GM12872 (cell line): ENCODE measurements around the gene KCNQ1.

Experiments
- TF ChIP-seq, protein P1 (sequence below): IDR thresholded peaks from 3 replicates; pipeline ENCODE4 v1.5.1; 2011; ENCODE audit warnings: low read depth, mild to moderate bottlenecking, low read length, moderate library complexity; ENCODE audit not compliant: insufficient read depth

KCNQ1 gene

GRCh38 chr11:2794046-2794967 lies 349.5 kb downstream of the KCNQ1 start:
- TF ChIP-seq, protein P1, sequence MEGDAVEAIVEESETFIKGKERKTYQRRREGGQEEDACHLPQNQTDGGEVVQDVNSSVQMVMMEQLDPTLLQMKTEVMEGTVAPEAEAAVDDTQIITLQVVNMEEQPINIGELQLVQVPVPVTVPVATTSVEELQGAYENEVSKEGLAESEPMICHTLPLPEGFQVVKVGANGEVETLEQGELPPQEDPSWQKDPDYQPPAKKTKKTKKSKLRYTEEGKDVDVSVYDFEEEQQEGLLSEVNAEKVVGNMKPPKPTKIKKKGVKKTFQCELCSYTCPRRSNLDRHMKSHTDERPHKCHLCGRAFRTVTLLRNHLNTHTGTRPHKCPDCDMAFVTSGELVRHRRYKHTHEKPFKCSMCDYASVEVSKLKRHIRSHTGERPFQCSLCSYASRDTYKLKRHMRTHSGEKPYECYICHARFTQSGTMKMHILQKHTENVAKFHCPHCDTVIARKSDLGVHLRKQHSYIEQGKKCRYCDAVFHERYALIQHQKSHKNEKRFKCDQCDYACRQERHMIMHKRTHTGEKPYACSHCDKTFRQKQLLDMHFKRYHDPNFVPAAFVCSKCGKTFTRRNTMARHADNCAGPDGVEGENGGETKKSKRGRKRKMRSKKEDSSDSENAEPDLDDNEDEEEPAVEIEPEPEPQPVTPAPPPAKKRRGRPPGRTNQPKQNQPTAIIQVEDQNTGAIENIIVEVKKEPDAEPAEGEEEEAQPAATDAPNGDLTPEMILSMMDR, result no peak

GRCh38 chr11:2794968-2795322 lies 350.1 kb downstream of the KCNQ1 start:
- TF ChIP-seq, protein P1, result no peak

DNA sequence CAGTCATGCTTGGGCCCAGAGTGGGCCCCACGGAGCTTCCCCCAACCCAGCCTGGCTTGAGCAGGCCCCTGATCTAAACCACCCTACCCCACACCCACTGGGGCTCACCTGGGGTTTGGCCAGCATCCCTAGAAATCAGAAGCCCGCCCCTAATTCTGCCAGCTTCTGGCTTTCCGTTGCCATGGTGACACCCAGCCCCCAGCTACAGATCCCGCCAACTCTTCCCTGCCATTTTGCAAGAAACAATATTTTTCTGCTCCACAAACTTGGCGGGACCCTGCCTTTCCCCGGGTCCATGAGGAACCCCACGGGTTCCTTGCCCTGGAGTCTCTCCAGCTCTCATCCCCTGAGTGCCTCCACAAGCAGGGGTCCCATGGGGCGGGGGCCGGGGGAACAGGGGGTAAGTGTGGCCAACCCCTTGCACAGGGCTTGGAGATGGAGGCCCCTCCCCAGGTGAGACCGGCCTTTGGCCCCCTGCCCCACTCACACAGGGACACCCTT lies 350.7 kb downstream of the KCNQ1 start:
- TF ChIP-seq, protein P1, result no peak

DNA sequence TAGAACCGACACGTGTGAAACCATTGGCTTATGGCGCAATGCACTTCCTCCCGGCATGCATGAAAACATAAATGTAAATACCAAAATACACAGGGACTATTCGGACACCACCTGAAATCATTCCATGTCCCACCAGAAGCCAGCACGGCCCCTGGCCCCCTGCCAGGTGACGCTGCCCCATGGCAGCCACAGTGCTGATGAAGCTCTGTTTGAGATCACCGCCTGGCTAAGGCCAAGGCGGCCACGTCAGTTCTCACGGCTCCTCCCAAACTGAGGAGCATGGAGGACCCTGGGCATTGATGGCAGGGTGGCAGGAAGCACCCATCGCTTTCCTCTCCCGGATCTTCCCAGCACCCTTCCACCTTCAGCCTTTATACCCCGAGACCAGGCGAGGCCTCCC lies 351.3 kb downstream of the KCNQ1 start:
- TF ChIP-seq, protein P1, result no peak

DNA sequence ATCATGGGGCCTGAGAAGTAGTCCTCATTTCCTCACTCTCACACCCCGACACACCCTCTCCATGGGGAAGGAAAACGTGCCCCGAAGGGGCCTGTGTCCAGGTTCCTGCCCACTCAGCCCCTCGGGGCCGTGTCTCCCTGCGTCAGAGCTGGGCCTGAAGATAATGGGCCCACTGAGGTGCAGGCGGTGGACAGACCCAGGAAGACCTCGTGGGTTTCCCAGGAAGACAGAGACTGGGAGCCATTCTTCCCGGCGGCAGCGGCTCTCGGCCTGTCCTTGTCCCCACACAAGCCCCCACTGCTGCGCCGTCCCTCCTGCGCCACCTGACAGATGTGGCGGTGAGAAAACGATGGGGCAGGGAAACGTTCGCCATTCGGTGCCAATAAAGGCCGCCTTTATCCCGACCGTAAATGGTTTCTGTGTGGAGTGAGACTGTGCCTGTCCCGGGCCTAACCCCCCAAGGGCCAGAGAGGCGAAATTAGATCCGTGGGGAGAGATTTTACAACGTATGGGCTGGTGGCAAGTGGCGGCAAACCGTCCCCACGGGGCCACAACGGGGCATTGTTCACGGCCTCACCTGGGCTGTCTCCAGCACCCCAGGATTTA lies 351.8 kb downstream of the KCNQ1 start:
- TF ChIP-seq, protein P1, result no peak

DNA sequence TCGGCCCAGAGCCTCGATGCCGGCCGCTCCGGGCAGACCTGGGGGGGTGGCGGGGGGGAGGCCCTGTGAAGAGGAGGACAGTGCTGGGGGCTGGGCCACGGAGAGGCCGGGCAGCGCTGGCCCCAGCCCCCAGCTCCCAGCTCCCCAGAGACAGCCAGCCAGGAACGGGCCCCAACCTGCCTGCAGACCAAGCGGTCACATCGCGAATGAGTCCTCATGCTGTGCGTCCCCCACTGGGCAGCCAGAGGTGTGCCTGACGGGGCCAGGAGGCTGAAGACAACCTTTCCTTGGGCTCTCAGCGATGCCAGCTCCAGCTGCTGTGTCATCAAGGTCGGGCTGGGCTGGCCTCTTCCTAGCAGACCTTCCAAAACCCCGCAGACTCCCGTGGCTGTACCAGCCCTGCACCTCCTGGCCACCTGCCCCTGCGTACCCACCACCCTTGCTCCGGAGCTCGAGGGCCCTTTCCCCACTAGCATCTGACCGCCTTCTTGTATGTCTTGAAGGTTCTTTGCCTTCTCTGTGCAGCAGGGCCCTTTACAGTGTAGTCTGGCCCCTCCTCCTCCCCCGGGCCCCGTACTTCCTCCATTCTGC lies 352.4 kb downstream of the KCNQ1 start:
- TF ChIP-seq, protein P1, result no peak

GRCh38 chr11:2797741-2798361 lies 353.0 kb downstream of the KCNQ1 start:
- TF ChIP-seq, protein P1, result no peak
